Esophagus squamous epithelium (tissue), 5 donors: ENCODE measurements around the gene BICRA. TPM values are rescaled to one million over a fixed set of nuclear protein-coding genes. Genes with fewer than 3 reads are reported as not detected.

Experiments used
- DNase-seq: peaks from one replicate; lab custom pipeline; 2025; lab: John Stamatoyannopoulos, UW
- H3K27ac ChIP-seq, 4 donors: fragments of 200-600 bp; sonication (generic); one replicate each; pipeline ENCODE4 v1.5.1; 2016 to 2019; ENCODE audit warnings: mild to moderate bottlenecking in 1 of 4
- H3K27me3 ChIP-seq, 4 donors: fragments of 200-600 bp; sonication (generic); 1 replicate in 3 of 4; 2 replicates in 1 of 4; pipeline versions ENCODE4 v1.5.1 to v1.6.0; 2017 to 2021; ENCODE audit warnings: antibody characterized with exemption in 1 of 4
- H3K36me3 ChIP-seq, 3 donors: fragments of 200-600 bp; sonication (generic); one replicate each; pipeline ENCODE4 v1.5.1; 2016 to 2019
- H3K4me1 ChIP-seq, 3 donors: fragments of 200-600 bp; sonication (generic); one replicate each; pipeline ENCODE4 v1.5.1; 2017 to 2019
- H3K4me3 ChIP-seq, 4 donors: fragments of 200-600 bp; sonication (generic); 1 replicate in 3 of 4; 2 replicates in 1 of 4; pipeline ENCODE4 v1.5.1; 2016 to 2019; ENCODE audit warnings: mild to moderate bottlenecking in 2 of 4, moderate library complexity in 1 of 4
- H3K9me3 ChIP-seq, 3 donors: fragments of 200-600 bp; sonication (generic); one replicate each; pipeline ENCODE4 v1.5.1; 2016 to 2019
- POLR2A ChIP-seq, 4 donors: fragments of 450-650 bp; IDR thresholded peaks; one replicate each; pipeline ENCODE4 v1.6.1; 2017; ENCODE audit warnings: antibody characterized with exemption in 4 of 4, mild to moderate bottlenecking in 4 of 4, moderate library complexity in 3 of 4
- WGBS, 2 donors: methylation state at CpG; one replicate each; pipeline ENCODE4 v1.1.5; 2018; 5-methylcytosine and 5-hydroxymethylcytosine counted together
- intact Hi-C: fragments of 100-400 bp; cut with DNase I; formaldehyde crosslinking; loops from one replicate; pipeline ENCODE4 v1.15.0; 2022
- total RNA-seq, 4 donors: library from RNA; depleted of rRNA; stranded (reverse); fragments of >200 nt; gene quantifications; one replicate each; pipeline ENCODE4 v1.1.0, GENCODE V29; 2016
- TF ChIP-seq, protein P1 (sequence below), 6 experiments: fragments of 450-650 bp in 4 of 6; fragments of 200-600 bp in 2 of 6; sonication (generic) in 2 of 6; IDR thresholded peaks; one replicate each; pipeline ENCODE4 v1.5.1; 2016 to 2019; ENCODE audit warnings: antibody characterized with exemption in 6 of 6, mild to moderate bottlenecking in 4 of 6, moderate library complexity in 4 of 6
- donor health status: DM: yes; HTN: yes; CAD: no.

BICRA gene
- total RNA-seq, 4 donors from 2014 or later: 1.1 to 17.5 (median 7.0) TPM

DNA sequence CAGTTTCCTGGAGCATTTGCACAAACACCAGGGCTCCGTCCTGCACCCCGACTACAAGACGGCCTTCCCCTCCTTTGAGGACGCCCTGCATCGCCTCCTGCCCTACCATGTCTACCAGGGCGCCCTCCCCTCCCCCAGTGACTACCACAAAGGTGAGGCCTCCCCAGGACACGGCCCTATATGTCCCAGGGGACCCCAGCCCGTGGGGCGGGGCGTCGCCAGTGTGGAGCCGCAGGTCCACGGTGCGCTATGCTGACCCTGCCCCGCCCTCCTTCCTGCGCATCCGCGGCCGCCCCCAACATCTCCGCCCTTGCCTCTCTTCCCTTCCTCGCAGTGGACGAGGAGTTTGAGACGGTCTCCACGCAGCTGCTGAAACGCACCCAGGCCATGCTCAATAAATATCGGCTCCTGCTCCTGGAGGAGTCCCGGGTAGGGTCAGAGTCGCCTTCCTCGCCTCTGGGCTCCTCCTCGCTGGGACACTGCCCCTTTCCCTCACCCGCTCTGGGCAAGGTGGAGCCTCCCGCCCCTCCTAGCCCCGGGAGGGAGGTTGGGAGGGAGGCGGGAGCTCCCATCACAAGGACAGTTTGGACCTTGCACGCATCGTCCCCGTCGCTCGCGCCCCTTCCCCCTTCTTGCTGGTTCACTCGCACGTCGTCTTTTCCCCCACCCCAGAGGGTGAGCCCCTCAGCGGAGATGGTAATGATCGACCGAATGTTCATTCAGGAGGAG lies 89.9 kb downstream of the BICRA start:
- 85% methylated on average over 10 to 19 of the region's 46 CpGs for WGBS, 2 donors

GRCh38 chr19:47699360-47699917 lies 90.5 kb downstream of the BICRA start:
- H3K4me1 ChIP-seq: peaks cover 0 to 20% (median 5%) of the 10 kb centered on the region in 3 donors
- H3K27ac ChIP-seq: no peak overlapping the region
- H3K36me3 ChIP-seq: peaks cover 24 to 86% (median 31%) of the 10 kb centered on the region in 3 donors
- no peak overlapping the region for H3K4me3 ChIP-seq
- H3K27me3 ChIP-seq: no peaks in the 10 kb centered on the region
- intact Hi-C loops: loop anchor here (2.0 to 5.0 kb wide), 2 partner anchors 183 to 262 kb away; no protein-coding TSS in a partner anchor
- no peak for DNase-seq
- 56 to 69% methylated on average over 8 of the region's 9 CpGs for WGBS, 2 donors
- H3K9me3 ChIP-seq: no peaks in the 10 kb centered on the region
- TF ChIP-seq POLR2A (IDR thresholded peaks at IDR 0.05): no peak
- TF ChIP-seq, protein P1, sequence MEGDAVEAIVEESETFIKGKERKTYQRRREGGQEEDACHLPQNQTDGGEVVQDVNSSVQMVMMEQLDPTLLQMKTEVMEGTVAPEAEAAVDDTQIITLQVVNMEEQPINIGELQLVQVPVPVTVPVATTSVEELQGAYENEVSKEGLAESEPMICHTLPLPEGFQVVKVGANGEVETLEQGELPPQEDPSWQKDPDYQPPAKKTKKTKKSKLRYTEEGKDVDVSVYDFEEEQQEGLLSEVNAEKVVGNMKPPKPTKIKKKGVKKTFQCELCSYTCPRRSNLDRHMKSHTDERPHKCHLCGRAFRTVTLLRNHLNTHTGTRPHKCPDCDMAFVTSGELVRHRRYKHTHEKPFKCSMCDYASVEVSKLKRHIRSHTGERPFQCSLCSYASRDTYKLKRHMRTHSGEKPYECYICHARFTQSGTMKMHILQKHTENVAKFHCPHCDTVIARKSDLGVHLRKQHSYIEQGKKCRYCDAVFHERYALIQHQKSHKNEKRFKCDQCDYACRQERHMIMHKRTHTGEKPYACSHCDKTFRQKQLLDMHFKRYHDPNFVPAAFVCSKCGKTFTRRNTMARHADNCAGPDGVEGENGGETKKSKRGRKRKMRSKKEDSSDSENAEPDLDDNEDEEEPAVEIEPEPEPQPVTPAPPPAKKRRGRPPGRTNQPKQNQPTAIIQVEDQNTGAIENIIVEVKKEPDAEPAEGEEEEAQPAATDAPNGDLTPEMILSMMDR (IDR thresholded peaks at IDR 0.05): peak; percentile 47 to 82 (median 72)

More for the DNA sequence above, 89.9 kb downstream of the BICRA start:
- Histone ChIP-seq H3K27me3 (no peaks in the 10 kb centered on the region), H3K4me1 (peaks cover 0 to 19% (median 5%) of the 10 kb centered on the region in 3 donors), H3K36me3 (peaks cover 24 to 84% (median 31%) of the 10 kb centered on the region in 3 donors), H3K9me3 (no peaks in the 10 kb centered on the region), H3K27ac (peak overlapping the region in 2 of 4 donors; percentile 20 to 68), H3K4me3 (no peak overlapping the region)
- no peak for DNase-seq
- TF ChIP-seq POLR2A (IDR thresholded peaks at IDR 0.05): no peak
- TF ChIP-seq, protein P1 (IDR thresholded peaks at IDR 0.05): no peak
- intact Hi-C loops: loop anchor here (2.0 to 5.0 kb wide), 2 partner anchors 182 to 261 kb away; no protein-coding TSS in a partner anchor

- Histone ChIP-seq H3K27me3 (no peaks in the 10 kb centered on the region), H3K9me3 (no peaks in the 10 kb centered on the region), H3K36me3 (peaks cover 23 to 69% (median 24%) of the 10 kb centered on the region in 3 donors), H3K4me1 (peaks cover 0 to 20% (median 5%) of the 10 kb centered on the region in 3 donors), H3K27ac (no peak overlapping the region), H3K4me3 (no peak overlapping the region)
- no peak for DNase-seq
- TF ChIP-seq, protein P1 (IDR thresholded peaks at IDR 0.05): no peak
- TF ChIP-seq POLR2A (IDR thresholded peaks at IDR 0.05): no peak
- intact Hi-C loops: no loop called here
- 90 to 92% methylated on average over 28 to 36 of the region's 43 CpGs for WGBS, 2 donors
These were observed 92.2 kb downstream of the BICRA start for GRCh38 chr19:47700934-47701716.

DNA sequence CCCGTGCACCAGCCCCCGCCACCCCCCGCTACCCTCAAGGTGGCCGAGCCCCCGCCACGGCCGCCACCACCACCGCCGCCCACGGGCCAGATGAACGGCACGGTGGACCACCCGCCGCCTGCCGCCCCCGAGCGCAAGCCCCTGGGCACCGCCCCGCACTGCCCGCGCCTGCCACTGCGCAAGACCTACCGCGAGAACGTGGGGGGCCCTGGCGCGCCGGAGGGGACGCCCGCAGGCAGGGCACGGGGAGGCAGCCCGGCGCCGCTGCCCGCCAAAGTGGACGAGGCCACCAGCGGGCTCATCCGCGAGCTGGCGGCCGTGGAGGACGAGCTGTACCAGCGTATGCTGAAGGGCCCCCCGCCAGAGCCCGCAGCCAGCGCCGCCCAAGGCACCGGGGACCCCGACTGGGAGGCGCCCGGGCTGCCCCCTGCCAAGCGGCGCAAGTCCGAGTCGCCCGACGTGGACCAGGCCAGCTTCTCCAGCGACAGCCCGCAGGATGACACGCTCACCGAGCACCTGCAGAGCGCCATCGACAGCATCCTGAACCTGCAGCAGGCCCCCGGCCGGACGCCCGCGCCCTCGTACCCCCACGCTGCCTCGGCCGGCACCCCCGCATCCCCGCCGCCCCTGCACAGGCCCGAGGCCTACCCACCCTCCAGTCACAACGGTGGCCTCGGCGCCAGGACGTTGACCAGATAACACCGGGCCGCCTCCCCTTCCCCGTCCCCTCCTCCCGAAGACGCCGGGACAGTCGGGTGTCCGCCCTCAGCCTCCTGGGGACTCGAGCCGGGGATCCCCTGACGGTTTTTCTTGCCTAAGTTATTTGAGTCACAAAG lies 93.0 kb downstream of the BICRA start:
- Histone ChIP-seq H3K4me3 (no peak overlapping the region), H3K4me1 (peaks cover 0 to 20% (median 5%) of the 10 kb centered on the region in 3 donors), H3K27ac (peak overlapping the region; percentile 22 to 77 (median 30)), H3K36me3 (peaks cover 23 to 61% (median 24%) of the 10 kb centered on the region in 3 donors), H3K27me3 (no peaks in the 10 kb centered on the region), H3K9me3 (no peaks in the 10 kb centered on the region)
- WGBS, 2 donors: 74 to 95% methylated on average over 8 to 12 of the region's 91 CpGs
- intact Hi-C loops: no loop called here
- TF ChIP-seq, protein P1 (IDR thresholded peaks at IDR 0.05): no peak
- no peak for TF ChIP-seq POLR2A (IDR thresholded peaks at IDR 0.05)
- DNase-seq: no peak
